HG02970 (cell line): ENCODE data around the gene HOXB9.

Experiments used
- ATAC-seq: cut with Tn5 transposase; IDR thresholded peaks from one replicate; pipeline ENCODE4 v1.9.1; 2021; ENCODE audit warnings: mild to moderate bottlenecking, moderate library complexity, moderate number of reproducible peaks; ENCODE audit not compliant: unreplicated experiment, low FRiP score

The HOXB9 gene

DNA sequence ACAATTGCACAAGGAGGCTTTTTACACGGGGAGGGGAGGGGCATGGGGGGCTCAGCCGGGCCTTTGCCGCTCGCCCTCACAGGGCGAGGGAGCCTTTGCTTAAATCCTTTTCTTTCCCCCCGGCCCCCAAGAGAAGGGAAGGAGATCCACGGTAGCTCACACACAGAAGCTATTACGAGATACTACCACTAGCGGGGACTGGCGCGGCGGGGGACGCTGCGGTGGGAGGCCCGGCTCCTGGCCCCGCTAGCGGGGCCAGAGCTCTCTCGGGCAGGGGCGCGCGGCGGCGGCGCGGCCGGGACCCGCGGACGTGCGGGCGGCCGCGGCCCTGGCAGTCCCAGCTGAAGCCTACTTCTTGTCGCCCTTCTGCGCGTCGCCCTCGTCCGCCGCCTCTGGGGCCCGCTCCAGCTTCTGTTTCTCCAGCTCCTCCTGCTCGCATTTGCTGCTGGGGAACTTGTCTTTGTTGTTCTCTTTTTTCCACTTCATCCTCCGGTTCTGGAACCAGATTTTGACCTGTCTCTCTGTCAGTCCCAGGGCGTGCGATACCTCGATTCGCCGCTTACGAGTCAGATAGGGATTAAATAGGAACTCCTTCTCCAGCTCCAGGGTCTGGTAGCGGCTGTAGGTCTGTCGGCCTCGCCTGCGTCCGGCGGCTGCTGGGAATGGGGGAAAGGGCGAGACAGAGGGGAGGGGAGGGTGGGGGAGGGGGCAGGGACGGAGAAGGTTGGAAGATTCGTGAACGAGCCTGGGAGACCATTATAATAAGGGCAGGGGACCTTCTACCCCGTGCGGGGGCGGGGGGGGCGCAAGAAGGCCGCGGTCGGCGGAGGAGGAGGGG lies 13.1 kb downstream of the HOXB9 start:
- no peak for ATAC-seq

DNA sequence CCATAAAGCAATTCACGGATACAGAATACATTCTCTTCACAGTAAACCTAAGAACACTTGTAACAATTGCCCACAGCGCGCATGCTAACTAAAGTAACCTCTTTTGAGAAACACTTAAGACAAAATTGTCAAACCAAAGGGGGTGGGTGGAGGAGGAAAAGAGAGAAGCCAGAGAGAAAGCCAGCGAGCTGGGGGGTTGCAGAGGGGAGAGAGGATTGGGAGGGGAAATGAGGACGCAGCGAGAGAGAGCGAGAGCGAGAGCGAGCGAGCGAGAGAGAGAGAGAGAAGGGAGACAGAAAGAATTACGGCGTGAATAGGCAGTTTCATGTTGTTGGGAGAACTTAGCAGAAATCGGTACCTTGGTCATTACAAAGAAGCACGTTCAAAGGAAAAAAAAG lies 13.7 kb downstream of the HOXB9 start:
- ATAC-seq = no peak

DNA sequence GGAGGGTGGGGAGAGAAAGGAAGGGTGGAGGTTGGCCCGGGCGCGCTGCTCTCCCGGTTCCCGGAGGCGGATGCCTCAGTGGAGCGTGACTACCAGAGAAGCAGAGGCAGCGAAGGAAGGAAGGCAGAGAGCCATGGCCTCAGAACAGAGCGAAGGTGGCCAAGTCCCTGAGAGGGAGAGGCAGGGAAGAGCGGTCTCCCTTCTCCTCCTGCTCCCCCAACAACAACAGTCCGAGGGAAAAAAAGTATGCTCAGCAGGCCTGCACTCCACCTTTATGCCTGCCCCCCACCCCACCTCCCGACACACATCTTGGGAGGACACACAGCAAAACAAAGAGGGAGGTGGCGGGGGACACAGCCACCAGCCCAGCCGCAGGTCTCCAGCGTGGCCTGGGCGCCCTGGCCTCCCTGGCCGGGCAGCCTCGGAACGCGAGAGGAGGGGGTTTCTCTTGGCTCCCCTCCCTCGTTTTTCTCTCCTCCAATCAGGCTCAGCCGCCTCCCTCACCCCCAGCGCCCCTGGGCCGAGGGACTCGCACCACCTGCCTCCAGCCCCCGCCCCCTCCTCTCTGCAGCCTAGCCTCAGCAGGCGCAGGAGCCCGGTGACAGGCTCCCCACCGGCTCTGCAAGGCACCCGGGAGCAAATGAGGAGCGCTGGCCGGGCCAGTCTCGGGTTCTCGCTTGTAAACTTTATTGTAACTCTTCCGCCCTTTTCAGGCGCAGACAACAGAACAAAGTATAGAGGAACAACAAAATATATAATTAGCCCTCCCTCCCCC lies 14.3 kb downstream of the HOXB9 start:
- no peak for ATAC-seq

DNA sequence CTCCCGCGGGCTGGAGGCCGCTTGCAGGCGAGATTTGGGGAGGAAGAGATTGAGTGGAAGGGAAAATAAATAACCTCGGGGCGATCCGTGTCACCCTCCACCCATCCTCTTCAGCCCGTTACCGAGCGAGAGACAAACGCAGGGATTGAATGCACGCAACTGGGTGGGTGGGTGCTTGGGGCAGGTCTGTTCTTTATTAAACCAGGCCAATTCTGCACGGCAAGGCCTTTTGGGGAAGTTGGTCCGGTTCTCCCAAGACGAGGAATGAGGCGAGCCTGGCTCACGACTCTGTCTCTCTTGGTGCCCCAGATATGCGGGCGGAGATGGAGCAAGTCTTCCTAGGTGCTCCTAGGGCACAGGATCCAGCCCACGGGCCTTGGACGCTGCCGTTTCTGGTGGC lies 14.9 kb downstream of the HOXB9 start:
- no peak for ATAC-seq

DNA sequence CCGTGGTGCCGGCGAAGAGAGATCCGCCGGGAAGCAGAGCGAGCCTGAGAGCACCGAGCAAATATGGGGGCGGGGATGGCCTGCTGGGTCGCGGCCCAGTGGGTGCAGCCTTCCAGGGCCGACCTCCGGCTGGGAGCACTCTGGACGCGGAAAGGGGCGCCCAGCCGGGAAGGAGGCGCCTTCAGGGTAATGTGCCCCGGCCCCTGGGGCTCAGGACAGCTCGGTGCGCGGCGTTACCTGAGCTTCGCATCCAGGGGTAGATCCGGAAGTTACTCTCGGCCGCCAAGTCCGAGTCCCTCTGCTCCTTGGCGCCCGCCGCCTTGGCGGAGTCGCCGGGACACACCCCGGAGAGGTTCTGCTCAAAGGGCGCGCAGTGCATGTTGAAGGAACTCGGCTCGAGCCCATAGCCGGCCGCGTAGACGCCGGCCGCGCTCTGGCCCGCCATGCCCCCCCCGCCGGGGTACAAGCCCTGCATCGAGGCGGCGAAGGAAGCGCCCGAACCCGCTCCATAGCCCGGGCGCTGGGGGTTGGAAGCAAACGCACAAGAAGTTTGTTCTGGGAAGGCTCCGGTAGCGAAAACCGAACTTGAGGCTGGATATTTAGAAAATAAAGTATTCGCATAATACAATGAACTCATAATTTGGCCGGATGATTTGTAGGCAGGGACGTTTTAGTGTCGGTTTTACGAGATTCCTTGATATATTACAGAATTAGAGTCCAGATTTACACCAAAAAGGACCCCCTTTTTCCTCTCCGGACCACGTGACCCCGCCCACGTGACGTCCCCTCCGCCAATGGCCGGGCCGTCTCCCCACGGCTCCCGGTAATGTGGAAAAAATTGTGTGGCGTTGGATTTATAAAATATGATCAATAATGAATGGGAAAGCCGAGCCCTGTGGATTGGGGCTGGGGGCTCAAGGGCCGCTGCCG lies 15.6 kb downstream of the HOXB9 start, which contains the start of gene HOXB7:
HOXB7 (minus strand) TSS at position 736 of the 930 bp plus-strand sequence; CDS start at position 637, 99 bp downstream.
- ATAC-seq = no peak

DNA sequence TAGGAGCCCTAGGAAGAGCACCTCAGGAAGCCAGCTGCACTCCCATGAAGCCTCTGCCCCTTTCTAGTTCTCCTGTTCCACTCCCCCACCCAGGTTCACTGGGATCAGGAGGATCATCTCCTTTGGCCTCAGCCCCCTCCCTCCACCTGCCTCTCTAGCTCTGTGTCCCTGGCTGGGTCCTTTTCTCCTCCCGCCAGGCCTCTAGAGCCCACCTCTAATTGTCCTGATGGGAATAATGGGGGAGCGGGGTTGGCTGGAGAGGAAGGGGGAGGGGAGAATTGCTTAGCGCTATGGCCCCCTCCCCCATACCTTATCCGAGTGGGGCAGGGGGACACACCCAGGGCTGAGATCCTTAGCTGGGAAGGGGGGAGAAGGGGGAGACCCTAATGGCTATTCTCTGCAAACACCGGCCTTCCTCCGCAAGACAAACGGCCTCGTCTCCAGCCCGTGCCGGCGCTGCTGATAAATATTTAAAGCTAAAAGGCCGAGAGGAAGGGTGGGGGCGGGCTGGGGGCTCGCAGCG lies 16.3 kb downstream of the HOXB9 start:
- ATAC-seq = no peak

DNA sequence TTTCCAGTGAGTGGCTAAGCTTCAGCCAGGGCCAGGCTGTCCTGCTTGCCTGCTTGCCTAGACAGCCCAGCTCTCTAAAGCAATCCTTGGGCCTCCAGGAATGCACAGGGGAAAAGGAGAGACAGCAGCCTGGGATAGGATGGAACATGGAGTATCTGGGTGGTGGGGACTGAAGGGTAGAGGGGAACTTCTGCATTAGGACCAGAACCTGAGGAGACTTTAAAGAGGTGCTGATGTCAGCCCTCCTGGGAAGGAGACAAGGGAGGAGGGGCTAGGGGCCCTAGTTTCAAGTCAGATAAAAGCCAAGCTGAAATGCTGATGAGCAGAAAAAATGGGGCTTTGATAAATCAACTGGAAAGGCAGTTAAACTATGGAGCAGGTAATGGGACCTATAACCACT lies 17.1 kb downstream of the HOXB9 start:
- ATAC-seq = no peak

DNA sequence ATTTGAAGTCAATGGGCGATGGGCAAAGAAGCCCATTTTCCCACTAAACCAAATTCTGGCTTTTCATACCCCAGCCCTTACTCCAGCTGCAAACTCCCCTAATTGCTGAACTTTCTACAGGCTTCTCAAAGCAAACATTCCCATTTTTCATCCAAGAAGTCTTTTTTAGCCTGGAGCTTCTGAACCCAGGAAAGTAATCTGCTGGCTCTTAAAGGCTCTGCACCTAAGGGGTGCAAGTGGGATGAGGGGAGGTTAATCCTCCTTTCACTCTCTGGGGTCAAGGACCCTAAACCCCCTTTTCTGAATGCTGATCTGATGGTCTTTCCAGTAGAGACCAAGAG lies 17.7 kb downstream of the HOXB9 start:
- ATAC-seq = no peak

DNA sequence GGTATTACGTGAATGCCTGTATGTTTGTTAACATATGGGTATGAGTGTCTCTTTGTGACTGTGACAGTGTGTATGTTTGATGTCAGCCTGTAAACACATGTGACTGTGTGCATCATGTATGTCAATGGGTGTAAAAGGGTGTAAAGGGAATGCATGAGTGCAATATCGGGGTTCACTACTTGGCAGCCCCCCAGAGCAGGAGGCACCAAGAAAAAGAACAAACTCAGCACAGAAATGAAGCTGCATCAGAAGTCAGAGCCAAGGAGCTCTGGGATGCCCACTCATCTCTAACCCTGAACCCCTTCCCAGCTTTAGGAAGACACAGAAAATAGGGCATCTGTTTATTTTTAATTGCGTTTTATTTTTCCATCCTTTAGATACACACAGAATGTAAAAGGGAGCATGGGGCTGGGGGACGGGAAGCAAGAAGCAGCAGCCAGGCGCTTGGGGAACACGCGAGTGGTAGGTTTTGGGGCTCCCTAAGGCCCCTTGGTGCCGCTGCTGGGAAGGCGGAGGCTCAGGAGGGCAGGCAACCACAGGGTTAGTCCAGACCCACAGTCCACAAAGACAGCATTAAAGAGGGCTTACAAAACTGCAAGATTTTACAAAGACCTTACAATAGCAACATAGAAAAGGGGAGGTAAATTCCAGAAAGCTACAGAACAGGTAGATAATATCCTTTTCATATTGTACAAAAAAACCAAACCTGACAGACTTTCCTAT lies 19.1 kb downstream of the HOXB9 start:
- no peak for ATAC-seq

DNA sequence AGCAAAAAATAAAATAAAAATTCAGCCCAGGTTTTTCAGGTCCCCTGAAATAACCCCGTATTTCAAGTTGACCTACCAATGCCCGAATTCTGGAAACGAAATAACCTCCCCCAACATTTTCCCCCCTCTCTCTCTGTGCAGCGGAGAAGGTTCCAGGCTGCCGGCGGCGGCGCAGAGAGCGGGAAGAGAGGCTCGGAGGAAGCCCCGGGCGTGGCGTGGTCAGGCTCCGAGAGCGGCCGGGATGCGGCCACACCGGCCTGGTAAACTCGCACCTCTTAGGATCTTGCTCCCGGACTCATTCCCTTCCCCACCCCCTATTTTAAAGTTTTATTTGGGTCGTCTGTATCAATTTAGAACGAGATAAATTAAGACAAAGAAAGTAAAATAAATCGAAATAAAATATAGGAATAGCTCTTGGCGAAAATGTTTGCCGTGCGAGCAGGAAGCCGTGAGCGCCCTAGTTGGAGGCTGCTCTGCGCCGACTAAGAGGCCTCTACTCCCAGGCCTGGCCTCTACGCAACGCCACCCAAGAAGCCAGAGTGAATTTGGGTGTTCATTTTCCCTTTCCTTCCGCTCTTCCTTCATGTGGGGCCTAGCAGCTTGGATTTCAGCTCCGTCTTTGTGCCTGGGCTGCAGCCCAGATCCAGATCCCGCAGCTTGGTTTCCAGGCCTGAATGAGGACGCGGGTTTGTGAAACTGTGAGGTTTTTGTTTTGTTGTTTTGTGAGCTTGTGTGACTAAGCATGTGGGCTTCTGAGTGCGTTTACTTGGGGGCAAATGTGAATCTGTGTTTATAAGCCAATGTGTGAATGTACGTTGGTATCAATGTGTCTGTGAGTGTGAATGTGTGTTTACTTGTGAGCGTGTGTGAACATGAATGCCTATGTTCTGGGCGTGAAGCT lies 19.9 kb downstream of the HOXB9 start:
- ATAC-seq = no peak

DNA sequence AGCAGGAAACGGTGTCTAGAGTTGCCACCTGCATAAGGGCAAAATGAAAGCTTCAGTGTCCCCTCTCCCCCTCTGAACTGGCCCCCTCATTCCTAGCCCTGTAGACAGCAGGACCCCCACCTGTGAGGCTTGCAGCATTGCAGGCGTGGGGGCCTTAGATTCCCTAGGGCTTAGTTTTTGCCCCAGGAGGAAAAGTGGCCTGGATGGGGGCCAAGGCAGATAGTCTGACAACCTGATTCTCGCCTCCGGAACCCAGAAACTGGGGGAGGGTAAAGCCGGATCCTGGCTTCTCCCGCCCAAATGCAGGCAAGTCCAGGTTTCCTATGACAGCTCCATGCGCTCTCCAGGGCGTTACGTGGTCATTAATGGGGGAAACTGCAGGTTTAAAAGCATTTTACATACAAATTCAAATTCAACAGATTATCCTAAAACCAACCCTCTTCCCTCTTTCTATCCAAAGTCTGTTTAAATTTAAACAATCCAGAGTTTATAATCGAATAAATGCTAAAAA lies 20.7 kb downstream of the HOXB9 start:
- ATAC-seq = no peak

DNA sequence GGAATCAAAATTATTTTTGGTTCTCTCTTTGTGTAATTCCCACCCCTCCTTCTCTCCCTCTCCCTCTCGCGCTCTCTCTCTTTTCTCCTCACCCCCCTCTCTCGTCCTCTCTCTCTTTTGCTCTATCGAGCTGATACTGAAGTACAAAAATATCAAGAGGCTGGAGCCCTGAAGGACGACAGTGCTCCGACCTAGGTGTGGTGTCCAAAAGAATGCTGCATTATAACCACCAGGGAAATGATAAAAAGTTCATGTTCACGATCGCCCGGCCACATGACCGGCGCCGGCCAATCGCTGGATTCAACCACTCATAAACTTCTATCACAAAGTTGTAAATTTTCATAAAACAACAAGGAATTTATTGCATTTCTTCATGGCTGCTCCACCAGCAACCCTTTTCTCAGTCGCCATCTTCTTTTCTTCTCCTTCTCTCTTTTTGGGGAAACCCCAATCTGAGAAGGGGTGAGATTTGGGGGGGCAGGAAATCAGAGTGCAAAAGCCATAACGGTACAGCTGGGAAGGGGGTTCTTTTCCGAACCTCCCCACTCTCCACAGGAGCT lies 21.3 kb downstream of the HOXB9 start, which contains the start of gene HOXB6:
HOXB6 (minus strand) TSS at position 217 of the 560 bp plus-strand sequence. CDS start 6,836 bp downstream, outside the sequence.
- ATAC-seq = no peak

DNA sequence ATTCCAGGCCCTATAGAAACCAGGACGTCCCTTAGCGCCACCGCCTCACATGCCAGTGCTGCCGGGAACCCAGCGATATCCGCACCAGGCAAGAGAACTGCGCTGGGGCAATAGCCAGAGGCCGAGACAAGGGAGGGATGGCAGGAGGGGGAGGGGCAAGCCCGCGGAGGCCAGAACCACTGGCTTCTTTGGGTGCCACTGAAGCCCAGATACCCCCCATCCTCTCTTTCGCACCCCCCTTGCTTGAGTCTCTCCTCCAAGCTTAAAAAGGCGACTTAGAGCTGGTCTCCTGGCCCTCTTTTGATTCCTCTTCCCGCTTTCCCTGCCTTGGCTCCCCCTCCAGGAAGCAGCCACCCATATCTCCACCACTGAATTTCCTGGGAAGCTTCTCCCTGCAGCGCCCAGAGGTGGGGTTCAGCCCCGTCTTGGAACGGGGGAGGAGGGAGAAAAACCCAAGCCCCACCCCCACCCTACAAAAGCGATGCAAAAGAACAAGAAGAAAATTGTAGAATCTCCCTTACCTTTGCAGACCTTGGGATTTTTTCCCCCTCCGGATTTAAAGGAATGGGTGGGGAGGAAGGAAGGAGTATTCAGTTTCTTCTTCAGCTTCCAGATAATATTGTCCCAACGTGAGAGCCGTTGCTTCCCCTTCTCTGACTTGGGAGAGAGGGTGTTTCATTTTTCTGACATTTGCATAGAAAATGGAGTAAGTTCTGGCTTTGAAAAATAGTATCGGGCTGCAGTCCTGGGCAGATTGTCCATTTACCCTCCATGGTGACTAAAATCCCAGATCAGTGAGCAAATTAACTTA lies 22.0 kb downstream of the HOXB9 start:
- no peak for ATAC-seq

DNA sequence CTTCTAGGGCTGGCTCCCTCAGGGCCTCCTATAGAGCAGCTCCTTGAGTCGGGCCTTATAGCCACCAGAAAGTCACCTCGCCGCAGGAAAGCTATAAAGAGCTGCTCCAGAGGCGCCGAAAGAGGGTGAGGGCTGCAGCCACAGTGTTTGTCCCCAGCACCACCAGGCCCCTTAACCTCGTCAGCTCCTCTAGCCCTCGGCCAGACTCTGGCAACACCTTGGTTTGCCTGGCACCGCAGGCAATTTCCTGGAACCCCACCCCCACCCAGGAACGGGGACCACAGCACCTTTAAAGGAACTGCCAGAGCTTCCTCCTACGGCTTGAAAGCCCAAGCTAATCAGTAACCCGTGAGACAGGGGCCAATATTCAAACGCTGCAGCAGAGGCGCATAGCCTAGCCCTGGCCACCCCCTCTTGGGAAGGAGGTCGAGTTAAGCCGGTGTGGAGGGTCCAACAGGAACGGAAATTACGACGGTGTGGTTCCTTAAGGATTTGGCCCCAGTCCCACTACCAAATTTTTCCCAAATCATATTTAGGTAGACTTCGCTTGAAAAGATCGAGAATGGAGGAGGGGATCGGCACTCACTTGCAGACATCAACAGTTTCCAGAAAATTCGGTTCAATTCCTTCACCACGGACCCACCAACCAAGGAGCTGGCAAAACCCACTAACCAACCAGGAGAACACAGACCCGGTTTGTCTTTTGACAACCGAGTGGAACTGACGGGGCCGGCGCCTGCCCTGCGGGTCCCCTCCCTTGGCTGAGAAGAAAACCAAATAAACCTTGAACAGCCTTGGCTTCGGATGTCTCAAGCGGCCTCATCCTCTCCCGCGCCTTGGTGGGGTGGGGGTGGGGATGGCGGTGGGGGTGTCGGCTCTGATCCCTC lies 24.4 kb downstream of the HOXB9 start:
- no peak for ATAC-seq

DNA sequence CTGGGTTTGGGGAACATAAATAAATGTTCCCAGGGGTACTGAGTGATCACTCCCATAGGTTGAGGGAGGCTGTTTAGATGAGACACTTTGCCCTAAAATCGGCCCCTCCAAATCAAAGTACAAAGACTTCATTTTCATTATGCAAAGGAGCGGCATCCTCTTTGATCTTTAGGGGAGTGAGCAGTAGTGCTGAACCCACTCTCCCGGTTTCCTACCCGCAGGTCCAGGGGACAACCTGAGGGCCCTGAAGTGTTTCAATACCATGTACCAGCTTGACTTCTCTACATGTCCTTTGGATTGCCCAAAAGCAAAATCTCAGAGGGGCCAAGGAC lies 25.0 kb downstream of the HOXB9 start:
- ATAC-seq = no peak

DNA sequence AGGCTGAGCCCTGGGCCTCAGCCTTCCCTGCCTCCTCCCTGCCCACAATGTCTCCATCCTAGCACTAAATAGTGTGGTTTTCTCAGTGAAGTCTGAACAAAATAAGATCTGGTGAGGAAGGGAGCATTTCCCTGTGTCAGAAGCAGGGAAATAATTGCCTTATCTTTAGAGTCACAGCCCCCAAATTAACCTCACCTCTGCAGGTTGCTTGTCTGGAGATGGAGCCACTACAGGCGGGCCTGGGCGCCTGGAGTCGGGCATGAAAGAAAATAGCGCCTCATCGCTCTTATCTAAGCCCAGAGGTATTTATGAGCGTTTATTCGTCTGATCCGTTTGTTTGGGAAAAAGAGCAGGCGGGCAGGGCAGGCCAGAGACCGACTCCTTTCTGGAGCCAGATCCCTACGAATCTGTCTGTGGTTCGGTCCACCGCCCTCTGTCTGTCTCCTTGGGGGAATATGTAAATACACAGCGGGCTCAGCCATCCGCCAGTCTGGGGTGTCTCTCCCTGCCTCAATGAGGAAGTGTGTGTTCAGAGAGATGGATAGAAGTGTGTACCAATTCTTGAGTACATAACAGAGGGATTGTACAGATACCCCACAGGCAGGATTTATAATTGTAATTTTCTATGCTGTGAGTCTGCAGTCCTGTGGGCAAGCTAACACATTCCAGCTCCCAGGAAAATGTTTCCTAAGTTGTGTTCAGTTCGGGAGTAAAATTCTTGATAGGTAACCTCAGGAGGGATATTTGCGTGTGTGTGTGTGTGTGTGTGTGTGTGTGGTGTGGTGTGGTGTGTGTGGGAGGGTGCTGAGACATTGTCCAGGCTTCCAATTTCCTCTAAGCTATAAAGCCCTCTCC lies 25.7 kb downstream of the HOXB9 start:
- no peak for ATAC-seq
